IPS-15b (cell line): ENCODE data around the gene P2RY11.

Experiments used
- H3K27me3 ChIP-seq: one replicate; pipeline ENCODE4 v1.6.1; 2013; ENCODE audit warnings: low read length; ENCODE audit not compliant: control insufficient read depth, insufficient read depth
- H3K36me3 ChIP-seq: one replicate; pipeline ENCODE4 v1.6.1; 2013; ENCODE audit warnings: low read length; ENCODE audit not compliant: control insufficient read depth, insufficient read depth
- H3K4me1 ChIP-seq: one replicate; pipeline ENCODE4 v1.6.1; 2013; ENCODE audit warnings: mild to moderate bottlenecking, low read length; ENCODE audit not compliant: control insufficient read depth, insufficient read depth
- H3K4me3 ChIP-seq: one replicate; pipeline ENCODE4 v1.5.1; 2013; ENCODE audit warnings: low read depth, low read length
- H3K9ac ChIP-seq: one replicate; pipeline ENCODE4 v1.6.1; 2013; ENCODE audit warnings: low read depth, mild to moderate bottlenecking, low read length
- H3K9me3 ChIP-seq: one replicate; pipeline ENCODE4 v1.6.1; 2013; ENCODE audit warnings: mild to moderate bottlenecking, low read length; ENCODE audit not compliant: control insufficient read depth, insufficient read depth

Gene P2RY11

DNA sequence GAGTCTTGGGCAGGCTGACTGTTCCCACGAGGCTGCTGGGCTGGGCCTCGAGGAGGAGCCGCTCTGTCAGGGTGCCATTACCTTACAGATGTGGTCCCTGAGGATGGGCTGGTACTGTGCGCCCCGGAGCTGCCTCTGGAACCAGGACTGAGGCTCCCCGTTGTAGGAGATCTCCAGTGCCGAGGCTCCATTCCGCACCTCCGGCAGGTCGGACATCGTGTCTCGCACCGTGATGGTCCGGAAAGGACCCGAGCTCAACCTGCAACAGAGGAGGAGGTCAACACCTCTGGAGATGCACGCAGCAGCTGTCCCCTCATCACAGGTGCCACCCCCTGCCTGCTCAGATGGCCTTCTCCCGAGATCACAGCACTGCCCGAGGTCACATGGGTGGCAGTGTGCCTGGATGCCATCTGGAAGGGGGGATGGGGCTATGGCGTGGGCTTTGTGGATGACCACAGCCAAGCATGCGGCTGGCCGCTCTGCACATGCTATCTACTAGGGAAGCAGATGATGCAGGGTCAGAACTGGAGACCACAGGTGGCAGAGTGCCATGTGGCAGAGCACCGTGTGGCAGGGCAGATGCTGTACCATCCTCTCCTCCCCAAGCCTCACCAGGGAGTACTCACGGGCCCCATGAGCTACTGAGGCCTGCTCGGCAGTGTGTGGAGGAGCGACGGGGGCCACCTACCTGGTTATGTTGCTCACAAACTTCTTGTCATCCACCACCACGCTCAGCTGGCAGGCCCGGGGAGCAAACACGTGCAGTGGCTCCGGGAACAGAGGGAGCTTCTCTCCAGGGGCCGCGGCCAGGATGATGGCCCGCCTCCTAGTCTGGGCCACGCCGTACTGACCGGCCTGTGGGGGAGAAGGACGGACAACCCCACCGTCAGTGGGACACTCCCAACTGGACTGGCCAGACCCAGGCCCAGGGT, 26.5 kb downstream of the P2RY11 start:
- no peak overlapping the region for H3K9ac ChIP-seq
- H3K9me3 ChIP-seq: no peaks in the 10 kb centered on the region
- H3K4me1 ChIP-seq: no peaks in the 10 kb centered on the region
- H3K36me3 ChIP-seq: peaks cover 88% of the 10 kb centered on the region
- H3K27me3 ChIP-seq: no peaks in the 10 kb centered on the region
- H3K4me3 ChIP-seq: no peak overlapping the region

DNA sequence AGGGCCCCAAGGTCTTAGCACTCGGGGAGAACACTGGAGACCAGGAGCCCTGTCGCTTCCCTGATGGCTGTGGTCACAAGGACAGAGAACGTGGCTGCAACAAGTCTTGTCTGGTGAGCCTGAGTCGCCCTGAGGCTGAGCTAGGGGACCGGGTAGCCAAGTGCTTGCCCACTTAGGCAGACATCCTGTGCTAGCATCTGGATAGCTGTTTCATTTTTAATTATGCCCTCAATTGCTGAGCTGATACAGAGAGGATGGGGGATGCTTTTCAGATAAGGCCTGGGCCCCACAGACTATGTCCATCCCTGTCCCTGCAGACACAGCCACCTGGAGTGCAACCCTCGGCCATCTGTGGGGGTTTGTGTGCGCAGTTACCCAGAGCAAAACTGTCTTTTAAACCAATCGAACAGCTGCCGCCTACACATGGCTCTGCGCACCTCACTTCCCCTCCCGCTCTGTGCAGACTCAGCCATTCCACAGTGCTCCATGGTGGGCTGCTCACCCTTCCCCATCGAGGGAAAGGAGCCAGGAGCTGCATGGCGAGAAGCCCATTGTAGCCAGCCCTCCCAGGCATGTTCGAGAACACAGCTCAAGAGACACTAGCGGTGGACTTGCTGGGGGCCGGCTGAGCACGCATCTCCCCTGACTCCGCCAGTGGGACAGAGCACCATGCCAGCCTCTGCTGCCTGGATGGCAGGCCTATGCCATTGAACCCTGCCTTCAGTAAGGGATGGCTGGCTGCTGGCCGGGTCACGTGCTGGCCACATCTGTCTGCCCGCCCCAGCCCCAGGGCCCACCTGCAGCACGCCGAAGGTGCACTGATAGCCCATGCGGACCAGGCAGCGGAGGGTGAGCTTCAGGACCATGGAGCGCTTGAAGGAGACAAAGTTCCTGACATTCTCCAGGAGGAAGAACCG, 27.6 kb downstream of the P2RY11 start:
- no peaks in the 10 kb centered on the region for H3K27me3 ChIP-seq
- no peak overlapping the region for H3K4me3 ChIP-seq
- H3K9me3 ChIP-seq: no peaks in the 10 kb centered on the region
- no peaks in the 10 kb centered on the region for H3K4me1 ChIP-seq
- peaks cover 87% of the 10 kb centered on the region for H3K36me3 ChIP-seq
- no peak overlapping the region for H3K9ac ChIP-seq

DNA sequence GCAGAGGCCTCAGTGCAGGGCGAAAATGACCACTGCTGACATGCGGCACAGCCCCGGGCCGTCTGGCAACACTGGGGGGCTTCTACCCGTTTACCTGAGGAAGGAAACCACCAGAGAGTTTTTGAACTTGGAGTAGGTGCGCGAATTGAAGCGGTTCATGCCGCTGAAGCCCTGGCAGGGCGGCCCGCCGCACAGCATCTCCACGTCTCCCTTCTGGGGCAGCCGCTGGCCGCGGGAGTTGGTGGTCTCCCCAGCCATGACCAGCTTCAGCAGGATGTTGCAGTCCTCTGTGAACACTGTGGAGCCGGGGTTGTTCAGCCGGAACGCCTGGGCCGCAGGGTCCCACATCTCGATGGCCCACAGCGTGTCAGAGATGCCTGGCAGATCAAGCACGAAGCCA, 28.5 kb downstream of the P2RY11 start:
- no peaks in the 10 kb centered on the region for H3K9me3 ChIP-seq
- no peaks in the 10 kb centered on the region for H3K4me1 ChIP-seq
- H3K27me3 ChIP-seq: no peaks in the 10 kb centered on the region
- peaks cover 88% of the 10 kb centered on the region for H3K36me3 ChIP-seq
- H3K4me3 ChIP-seq: no peak overlapping the region
- H3K9ac ChIP-seq: no peak overlapping the region

DNA sequence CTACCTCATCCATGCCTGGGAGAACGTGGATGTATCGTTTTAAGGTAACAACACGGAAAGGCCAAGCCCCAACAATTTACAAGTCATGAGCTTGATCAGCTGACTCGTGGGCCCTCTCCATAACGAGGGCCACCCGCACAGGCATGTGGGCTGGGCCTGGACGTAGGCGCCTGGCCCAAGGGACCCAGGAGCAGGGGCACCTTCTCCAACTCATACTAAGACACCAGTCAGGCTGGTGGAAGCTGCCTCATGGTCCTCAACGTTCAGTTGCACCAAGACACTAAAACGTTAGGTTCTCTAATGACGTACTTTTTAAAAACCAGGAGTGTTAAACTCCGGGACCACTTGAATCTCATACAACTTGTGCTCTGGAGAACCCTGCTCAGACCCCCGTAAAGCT, 30.0 kb downstream of the P2RY11 start:
- H3K36me3 ChIP-seq: peaks cover 89% of the 10 kb centered on the region
- no peaks in the 10 kb centered on the region for H3K4me1 ChIP-seq
- H3K4me3 ChIP-seq: no peak overlapping the region
- no peaks in the 10 kb centered on the region for H3K9me3 ChIP-seq
- H3K27me3 ChIP-seq: no peaks in the 10 kb centered on the region
- H3K9ac ChIP-seq: no peak overlapping the region

DNA sequence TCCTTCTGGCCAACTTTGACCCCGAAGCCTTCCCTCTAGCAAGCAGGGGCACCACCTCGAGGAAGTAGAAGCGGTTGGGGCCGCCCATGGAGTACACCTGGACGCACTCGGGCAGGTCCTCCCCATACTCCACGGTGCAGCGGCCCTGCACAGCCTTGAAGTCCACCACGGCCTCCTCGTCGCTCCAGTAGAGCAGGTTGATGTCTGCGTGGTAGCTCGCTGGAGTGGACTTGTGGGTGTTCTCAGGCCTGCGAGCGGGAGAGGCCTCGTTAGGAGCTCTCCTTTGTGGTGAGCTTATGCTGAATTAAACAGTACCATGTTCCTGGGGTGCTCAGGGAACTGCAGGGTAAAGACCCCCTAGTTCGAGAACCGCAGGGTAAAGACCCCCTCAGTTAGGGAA, 30.5 kb downstream of the P2RY11 start:
- no peak overlapping the region for H3K4me3 ChIP-seq
- no peak overlapping the region for H3K9ac ChIP-seq
- H3K9me3 ChIP-seq: no peaks in the 10 kb centered on the region
- no peaks in the 10 kb centered on the region for H3K4me1 ChIP-seq
- H3K27me3 ChIP-seq: no peaks in the 10 kb centered on the region
- H3K36me3 ChIP-seq: peaks cover 91% of the 10 kb centered on the region

DNA sequence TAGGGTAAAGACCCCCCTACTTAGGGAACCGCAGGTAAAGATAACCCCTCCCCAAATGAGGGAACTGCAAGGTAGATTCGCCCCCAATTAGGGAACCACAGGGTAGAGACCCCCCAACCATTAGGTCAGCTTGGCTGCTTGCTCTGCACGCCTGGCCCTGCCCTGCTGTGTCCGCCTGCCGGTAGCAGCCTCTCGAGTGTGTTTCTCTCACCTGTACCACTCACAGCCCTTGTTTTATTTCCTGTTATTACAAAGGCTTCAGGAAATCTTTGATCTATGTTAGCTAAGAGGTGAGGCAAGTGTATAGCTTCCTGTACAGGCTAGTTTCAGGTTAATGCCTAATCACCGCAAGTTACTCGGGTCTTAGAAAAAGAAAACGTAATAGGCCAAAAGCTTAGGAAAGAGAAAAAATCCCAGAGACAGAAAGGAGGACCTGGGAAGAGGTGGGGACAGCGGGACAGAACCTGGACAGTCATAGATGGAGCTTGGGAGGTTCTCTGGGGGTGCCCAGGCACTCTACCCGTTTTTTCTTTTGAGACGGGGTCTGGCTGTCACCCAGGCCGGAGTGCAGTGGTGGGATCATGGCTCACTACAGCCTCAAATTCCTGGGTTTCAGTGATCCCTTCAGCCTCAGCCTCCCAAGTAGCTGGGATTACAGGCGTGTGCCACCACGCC, 31.3 kb downstream of the P2RY11 start:
- Histone ChIP-seq H3K9me3 (no peaks in the 10 kb centered on the region), H3K4me3 (no peak overlapping the region), H3K27me3 (no peaks in the 10 kb centered on the region), H3K4me1 (no peaks in the 10 kb centered on the region), H3K9ac (no peak overlapping the region), H3K36me3 (peaks cover 83% of the 10 kb centered on the region)

DNA sequence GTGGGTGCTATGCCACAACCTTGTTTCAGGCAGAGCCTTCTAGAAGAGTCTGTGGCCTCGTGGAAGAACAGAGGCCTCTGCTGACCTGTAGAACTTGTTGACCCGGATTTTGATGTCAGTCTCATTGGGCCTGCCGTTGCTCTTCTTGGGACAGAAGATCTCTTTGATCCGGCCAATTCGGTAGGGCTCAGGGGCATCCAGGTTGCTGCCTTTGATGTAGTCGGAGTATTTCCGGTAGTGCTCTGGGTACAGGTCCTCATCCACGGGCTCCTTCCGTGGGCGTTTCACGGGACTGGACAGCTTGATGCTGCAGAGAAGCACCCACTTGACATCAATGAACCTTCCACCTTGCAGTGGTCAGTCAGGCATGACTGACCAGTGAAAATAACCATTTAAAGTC, 32.2 kb downstream of the P2RY11 start:
- H3K4me3 ChIP-seq: no peak overlapping the region
- H3K9me3 ChIP-seq: no peaks in the 10 kb centered on the region
- H3K4me1 ChIP-seq: no peaks in the 10 kb centered on the region
- no peak overlapping the region for H3K9ac ChIP-seq
- H3K36me3 ChIP-seq: peaks cover 77% of the 10 kb centered on the region
- H3K27me3 ChIP-seq: no peaks in the 10 kb centered on the region

DNA sequence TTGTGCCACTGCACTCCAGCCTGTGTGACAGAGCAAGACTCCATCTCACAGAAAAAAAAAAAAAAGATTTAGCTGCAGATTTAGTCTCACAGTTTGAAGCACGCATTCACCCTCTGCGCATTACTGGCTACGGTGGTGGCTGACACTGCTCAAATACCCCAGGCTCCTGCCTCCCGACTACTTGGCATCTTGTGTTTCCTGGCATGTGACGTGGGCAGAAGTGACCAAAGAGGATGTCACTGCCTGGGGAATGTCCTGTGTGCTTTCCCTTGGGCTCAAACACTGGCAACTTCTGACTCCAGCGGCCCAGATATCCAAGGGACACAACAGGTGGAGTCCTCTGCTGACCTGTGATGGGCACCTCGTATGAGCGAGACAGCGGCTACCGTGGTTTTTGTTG, 32.9 kb downstream of the P2RY11 start:
- no peaks in the 10 kb centered on the region for H3K9me3 ChIP-seq
- H3K9ac ChIP-seq: no peak overlapping the region
- no peak overlapping the region for H3K4me3 ChIP-seq
- H3K4me1 ChIP-seq: no peaks in the 10 kb centered on the region
- H3K27me3 ChIP-seq: no peaks in the 10 kb centered on the region
- H3K36me3 ChIP-seq: peaks cover 75% of the 10 kb centered on the region

DNA sequence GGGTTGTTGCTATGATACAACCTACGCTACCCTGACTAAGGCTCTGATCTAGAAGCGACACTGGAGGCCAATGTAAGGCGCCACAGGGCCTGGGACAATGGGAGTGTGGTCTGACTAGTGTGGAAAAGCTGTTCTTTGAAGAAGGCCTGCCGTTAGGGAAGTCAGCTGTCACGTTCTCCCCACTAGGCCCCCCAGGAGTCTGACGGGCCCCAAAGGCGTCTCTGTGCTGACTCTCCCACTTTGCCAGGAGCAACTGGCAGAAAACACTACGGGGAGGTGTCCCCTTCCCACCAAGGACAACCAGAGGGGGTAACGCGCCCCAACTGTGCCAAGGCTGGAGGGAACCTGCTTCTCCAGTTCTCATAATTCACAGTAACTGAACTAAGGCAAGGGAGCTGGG, 33.5 kb downstream of the P2RY11 start:
- Histone ChIP-seq H3K9ac (no peak overlapping the region), H3K27me3 (no peaks in the 10 kb centered on the region), H3K9me3 (no peaks in the 10 kb centered on the region), H3K36me3 (peaks cover 75% of the 10 kb centered on the region), H3K4me1 (no peaks in the 10 kb centered on the region), H3K4me3 (no peak overlapping the region)

DNA sequence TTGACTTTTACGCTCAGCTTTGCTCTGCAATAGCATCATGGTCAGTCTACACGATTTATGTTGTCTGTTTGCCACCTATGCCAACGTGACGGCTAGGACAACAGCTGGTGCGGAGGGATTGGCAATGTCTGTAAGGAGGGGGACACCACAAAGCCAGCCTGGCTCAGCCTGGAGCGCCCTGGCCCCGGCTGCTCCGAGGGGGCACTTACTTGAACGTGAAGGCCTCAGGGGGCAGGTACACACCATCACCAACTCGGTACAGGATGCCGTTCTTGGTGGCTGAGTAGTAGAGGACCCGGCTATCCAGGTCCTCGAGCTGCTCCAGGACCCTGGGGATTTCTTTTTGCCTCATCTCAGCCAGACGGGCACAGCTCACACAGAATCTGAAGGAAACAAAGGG, 34.6 kb downstream of the P2RY11 start:
- Histone ChIP-seq H3K4me3 (no peak overlapping the region), H3K4me1 (no peaks in the 10 kb centered on the region), H3K9me3 (no peaks in the 10 kb centered on the region), H3K36me3 (peaks cover 79% of the 10 kb centered on the region), H3K9ac (no peak overlapping the region), H3K27me3 (no peaks in the 10 kb centered on the region)

DNA sequence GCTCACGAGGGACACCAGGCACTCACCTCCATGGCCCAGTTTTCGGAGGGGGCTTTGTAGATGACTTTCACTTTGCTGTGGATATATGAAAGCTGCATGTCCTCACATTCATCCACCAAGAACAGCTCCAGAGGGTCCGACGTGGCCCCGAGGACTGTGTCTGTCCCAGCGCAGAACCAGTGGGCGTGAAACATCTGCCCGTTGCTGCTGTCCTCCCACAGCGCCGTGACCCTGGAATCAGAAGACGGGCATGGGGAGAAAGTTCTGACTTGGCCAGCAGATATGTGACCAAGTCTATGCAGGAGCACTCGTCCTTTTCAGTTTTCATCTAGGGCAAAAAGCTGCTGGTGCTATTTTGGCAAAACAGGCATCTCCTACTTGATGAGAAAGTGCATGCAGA, 37.9 kb downstream of the P2RY11 start:
- no peak overlapping the region for H3K4me3 ChIP-seq
- no peak overlapping the region for H3K9ac ChIP-seq
- H3K9me3 ChIP-seq: no peaks in the 10 kb centered on the region
- no peaks in the 10 kb centered on the region for H3K4me1 ChIP-seq
- no peaks in the 10 kb centered on the region for H3K27me3 ChIP-seq
- H3K36me3 ChIP-seq: peaks cover 74% of the 10 kb centered on the region
